GM18951 (cell line): ENCODE data around the gene PITPNC1.

Source experiments
- POLR2A ChIP-seq: IDR thresholded peaks from 4 replicates; pipeline ENCODE4 v1.6.1; 2011; ENCODE audit warnings: mild to moderate bottlenecking; ENCODE audit not compliant: insufficient read length, insufficient read depth; ENCODE audit errors: extremely low read depth
- in situ Hi-C: fragments of 300-500 bp; cut with MboI; formaldehyde crosslinking; loops from one replicate; pipeline ENCODE4 v1.12.0; 2022; ENCODE audit warnings: low sequenced_read_pairs, mixed read lengths, inconsistent platforms; ENCODE audit not compliant: unreplicated experiment

PITPNC1 gene

GRCh38 chr17:67377488-67378453 is 690 bp downstream of the PITPNC1 start:
- TF ChIP-seq POLR2A = no peak
- in situ Hi-C loops = loop anchor here (10.0 kb wide), 2 partner anchors 237 to 317 kb away; no protein-coding TSS in a partner anchor

DNA sequence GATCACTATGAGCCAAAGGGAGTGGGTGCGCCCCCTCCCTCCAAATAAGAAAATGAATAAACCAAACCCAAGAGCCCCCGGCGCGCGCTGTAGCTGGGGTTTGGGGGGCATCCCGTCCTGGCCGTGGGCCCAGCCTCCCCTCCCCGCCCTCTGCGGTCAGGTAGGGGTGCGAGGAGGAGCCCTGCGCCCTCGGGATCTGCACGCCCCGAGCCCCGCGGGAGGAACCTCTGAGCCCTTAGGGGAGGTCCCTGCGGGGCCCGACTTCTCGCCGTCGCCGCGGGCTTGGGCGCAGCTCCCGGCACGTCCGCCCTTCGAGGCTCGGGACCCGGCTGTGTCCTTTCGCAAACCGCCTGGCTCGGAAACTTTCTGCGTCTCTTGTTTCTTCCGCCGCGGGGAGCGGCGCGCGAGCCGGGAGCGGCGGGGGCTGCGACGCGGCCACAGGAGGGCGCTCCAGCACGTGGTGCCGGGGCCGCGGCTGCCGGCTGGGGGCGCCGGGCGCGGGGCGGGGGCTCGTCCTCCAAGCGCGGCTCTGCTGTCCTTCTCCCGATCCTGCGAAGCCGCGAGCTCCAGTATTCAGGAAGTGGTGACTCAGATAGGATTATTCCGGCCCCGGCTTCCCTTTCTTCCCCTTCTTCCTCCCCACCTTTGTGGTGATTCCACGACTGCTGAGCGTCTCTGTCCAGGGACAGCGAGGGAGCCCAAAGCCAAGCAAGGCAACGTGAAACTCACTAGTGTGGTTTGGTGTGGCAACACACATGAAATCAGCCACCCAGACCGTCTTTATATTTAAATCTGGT is 1.6 kb downstream of the PITPNC1 start:
- in situ Hi-C loops = loop anchor here (10.0 kb wide), 2 partner anchors 236 to 316 kb away; no protein-coding TSS in a partner anchor
- TF ChIP-seq POLR2A = peak; percentile 40

GRCh38 chr17:67379251-67379630 is 2.2 kb downstream of the PITPNC1 start:
- in situ Hi-C loops = loop anchor here (10.0 kb wide), 2 partner anchors 236 to 316 kb away; no protein-coding TSS in a partner anchor
- no peak for TF ChIP-seq POLR2A

GRCh38 chr17:67381929-67382257 is 4.8 kb downstream of the PITPNC1 start:
- in situ Hi-C loops = loop anchor here (10.0 kb wide), 1 partner anchor 93 kb away; no protein-coding TSS in a partner anchor

GRCh38 chr17:67385122-67385988 is 8.3 kb downstream of the PITPNC1 start:
- in situ Hi-C loops = loop anchor here (10.0 kb wide), 1 partner anchor 89 kb away; no protein-coding TSS in a partner anchor

More at GRCh38 chr17:67381929-67382257, 4.8 kb downstream of the PITPNC1 start:
- no peak for TF ChIP-seq POLR2A

DNA sequence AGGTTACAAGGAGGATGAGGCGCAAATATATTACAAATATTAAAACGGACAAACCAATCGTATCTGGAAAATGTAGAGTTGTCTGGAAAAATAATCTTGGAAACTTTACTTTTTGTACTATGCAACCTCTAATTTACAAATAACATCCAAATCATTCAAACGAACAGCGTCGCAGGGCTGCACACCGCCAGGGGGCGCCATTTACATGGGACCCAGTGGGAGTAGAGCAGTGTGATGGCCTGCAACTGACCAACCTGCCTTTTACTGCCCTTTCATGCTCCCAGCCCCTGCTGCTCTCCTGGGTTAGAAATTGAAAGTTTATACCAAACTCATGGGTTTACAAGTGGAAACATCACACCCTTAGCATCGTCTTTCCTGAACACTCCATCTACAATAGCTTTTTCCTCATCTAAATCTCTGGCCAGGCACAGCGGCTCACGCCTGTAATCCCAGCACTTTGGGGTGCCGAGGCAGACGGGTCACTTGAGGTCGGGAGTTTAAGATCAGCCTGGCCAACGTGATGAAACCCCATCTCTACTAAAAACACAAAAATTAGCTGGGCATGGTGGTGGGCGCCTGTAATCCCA is 10.0 kb downstream of the PITPNC1 start:
- in situ Hi-C loops = loop anchor here (10.0 kb wide), 1 partner anchor 88 kb away; no protein-coding TSS in a partner anchor

More at GRCh38 chr17:67385122-67385988, 8.3 kb downstream of the PITPNC1 start:
- TF ChIP-seq POLR2A = no peak

GRCh38 chr17:67388536-67388935 is 11.5 kb downstream of the PITPNC1 start:
- in situ Hi-C loops = loop anchor here (10.0 kb wide), 1 partner anchor 86 kb away; no protein-coding TSS in a partner anchor

More for the DNA sequence above, 10.0 kb downstream of the PITPNC1 start:
- no peak for TF ChIP-seq POLR2A

DNA sequence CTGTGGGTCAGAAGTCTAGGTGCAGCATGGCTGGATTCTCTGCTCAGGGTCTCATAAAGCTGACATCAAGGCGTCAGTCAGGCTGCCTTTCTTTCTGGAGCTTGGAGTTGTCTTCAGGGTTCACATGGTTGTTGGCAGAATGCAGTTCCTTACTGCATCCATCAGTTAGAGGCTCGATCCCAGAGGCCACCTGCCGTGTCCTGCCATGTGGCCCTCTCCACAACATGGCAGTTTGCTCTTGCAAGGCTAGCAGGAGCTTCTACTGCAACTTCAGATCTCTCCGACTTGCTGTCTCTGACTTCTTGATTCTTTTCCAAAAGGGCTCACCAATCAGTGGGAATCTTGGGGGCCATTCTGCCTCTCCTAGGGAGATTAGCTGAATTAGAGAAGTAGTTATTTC is 11.9 kb downstream of the PITPNC1 start:
- in situ Hi-C loops = loop anchor here (10.0 kb wide), 1 partner anchor 86 kb away; no protein-coding TSS in a partner anchor
- no peak for TF ChIP-seq POLR2A

- no peak for TF ChIP-seq POLR2A
- in situ Hi-C loops = no loop called here
Measured at GRCh38 chr17:67390006-67390645, 13.0 kb downstream of the PITPNC1 start.

DNA sequence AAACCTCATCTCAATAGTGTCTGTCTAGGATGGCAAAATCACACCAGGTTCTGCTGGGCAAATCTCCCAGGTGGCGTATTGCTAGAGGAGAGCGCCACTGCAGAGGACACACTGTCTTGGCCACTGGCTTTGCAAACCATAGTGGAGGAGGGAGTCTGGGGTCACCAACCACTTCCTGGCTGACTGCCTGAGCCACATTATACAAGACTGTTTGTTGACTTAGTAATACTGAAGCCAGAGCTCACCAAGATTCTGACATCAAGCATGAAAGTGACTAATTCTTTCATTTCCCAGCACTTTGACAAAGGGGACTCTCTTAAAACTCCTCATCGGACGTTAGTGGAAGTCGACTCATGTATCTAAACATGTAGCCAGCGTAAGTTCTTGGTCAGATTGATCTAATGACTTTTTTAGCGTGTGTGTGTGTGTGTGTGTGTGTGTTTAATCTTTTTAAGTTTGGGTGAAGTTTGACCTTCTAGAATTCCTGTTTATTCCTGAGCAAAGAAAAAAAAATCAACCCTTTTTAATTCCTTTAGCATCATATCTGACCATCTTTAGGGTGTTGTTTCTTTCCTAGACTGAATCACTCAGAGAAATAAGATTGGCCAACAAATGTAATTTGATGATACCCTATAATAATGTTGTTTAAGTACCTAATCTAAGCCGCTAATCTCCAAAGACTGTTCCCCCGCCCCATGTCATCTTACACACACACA is 13.7 kb downstream of the PITPNC1 start:
- no peak for TF ChIP-seq POLR2A
- in situ Hi-C loops = no loop called here

- in situ Hi-C loops = no loop called here
- TF ChIP-seq POLR2A = no peak
Measured at GRCh38 chr17:67392111-67392510, 15.0 kb downstream of the PITPNC1 start.
